Activated T-helper 17 cell treated with anti-CD3 and anti-CD28 coated beads, Interleukin-2, amount 50 U/mL, for 72 hours (primary cell): ENCODE results near the gene OGDHL. TPM values are rescaled to one million over a fixed set of nuclear protein-coding genes. Genes with fewer than 3 reads are reported as not detected.

ENCODE experiments used
- ATAC-seq: fragments of 150-1000 bp; cut with Tn5 transposase; replicated peaks from 2 replicates; pipeline ENCODE4 v1.10.0; 2021; ENCODE audit warnings: mild to moderate bottlenecking, moderate library complexity
- H3K27ac Mint-ChIP-seq: one replicate; pipeline ENCODE4 v1.8.0; 2022; ENCODE audit warnings: mixed read lengths
- H3K27me3 Mint-ChIP-seq: one replicate; pipeline ENCODE4 v1.8.0; 2022; ENCODE audit warnings: mixed read lengths
- H3K36me3 Mint-ChIP-seq: one replicate; pipeline ENCODE4 v1.8.0; 2022; ENCODE audit warnings: low read depth, mild to moderate bottlenecking, mixed read lengths
- H3K4me1 Mint-ChIP-seq: one replicate; pipeline ENCODE4 v1.8.0; 2022; ENCODE audit warnings: mixed read lengths
- H3K4me3 Mint-ChIP-seq: one replicate; pipeline ENCODE4 v1.8.0; 2022; ENCODE audit warnings: mild to moderate bottlenecking, mixed read lengths
- H3K9me3 Mint-ChIP-seq: one replicate; pipeline ENCODE4 v1.8.0; 2022; ENCODE audit warnings: mixed read lengths
- total RNA-seq, 2 donors: library from RNA; stranded (reverse); gene quantifications; one replicate each; pipeline ENCODE4 v1.2.3, GENCODE V29; 2022

OGDHL gene
- total RNA-seq, 2 donors from 2014 or later: 0.21 to 1.6 TPM

DNA sequence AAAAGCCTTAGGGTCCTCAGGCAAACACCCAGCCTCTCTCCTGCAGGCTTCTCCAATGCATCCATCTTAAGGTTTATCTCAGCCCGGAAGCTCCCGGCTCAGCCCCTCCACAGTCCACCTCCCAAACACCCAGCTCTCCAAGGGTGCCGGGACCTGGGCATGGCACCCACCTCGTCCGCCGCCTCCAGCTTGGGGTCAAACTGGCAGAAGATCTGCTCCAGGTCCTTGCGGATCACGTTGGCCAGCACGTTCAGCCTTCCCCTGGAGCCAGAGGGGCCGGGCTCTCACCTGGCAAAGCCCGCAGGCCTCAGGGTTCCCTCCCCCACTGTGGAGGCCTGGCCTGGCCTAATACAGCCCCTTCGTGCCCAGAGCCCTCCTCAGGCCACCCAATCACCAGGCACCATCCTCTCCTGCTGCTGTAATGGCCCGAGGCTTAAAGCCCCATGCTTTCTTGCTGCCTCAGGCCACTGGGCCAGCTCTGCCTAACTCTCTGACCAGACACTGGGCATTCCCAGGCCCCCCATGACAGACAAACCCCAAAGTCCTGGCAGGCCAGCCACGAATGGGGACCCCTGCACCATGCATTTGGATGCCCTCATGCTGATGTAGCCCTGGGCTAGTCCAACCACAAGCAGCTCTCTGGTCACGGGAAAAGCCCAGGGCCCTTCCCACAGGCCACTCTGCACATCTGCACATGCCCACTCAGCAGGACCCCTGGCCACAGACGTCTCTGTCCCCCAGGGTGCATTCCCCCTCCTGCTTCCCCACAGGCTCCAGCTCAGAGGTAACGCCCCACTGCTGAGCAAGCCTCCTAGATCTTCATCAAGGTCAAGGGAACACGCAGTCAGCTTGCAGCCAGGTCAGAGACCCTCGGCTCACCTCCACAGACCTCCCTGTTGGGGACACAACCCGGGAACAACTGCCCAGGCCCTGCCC, 12.3 kb downstream of the OGDHL start:
- H3K36me3 Mint-ChIP-seq: no peaks in the 10 kb centered on the region
- no peak for ATAC-seq
- H3K4me3 Mint-ChIP-seq: no peak overlapping the region
- H3K9me3 Mint-ChIP-seq: no peaks in the 10 kb centered on the region
- no peak overlapping the region for H3K27ac Mint-ChIP-seq
- H3K27me3 Mint-ChIP-seq: peaks cover 7% of the 10 kb centered on the region
- H3K4me1 Mint-ChIP-seq: no peaks in the 10 kb centered on the region

DNA sequence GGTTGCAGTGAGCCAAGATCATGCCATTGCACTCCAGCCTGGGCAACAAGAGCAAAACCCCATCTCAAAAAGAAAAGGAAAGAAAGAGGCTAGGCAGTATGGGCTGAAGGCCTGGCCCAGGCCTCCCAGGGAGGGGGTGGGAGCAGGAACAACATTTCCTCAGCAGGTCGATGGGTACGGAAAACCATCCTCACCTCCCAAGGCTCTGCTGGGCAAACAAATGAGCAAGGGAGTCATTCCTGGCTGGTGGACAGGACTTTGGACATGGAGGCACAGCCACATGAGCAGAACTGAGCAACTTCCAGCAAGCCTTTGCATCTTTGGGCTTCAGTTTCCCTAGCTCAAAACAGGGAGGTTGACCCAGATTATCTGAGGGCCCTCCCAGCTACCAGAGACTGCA, 13.0 kb downstream of the OGDHL start:
- ATAC-seq: no peak
- Mint-ChIP-seq H3K27me3 (peaks cover 7% of the 10 kb centered on the region), H3K27ac (no peak overlapping the region)

DNA sequence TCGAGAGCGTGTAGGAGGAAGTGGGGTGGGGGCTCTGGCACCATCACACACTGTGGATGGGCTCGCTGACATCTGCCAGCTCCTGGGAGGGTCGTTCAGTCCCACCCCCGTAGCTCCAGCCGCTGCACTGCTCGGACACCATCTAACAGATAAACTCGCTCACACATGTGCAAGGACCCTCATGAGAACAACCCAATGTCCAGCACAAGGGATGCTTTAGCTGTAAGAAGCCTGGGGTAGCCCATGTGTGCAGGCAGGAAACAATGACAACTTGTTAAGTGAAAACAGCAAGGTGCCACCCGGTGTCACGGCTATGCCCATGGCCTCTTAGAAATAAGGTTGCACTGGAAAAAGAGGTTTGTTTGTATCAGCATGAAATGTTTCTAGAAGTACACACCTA, 14.1 kb downstream of the OGDHL start:
- no peaks in the 10 kb centered on the region for H3K9me3 Mint-ChIP-seq
- peaks cover 7% of the 10 kb centered on the region for H3K27me3 Mint-ChIP-seq
- ATAC-seq: no peak
- no peak overlapping the region for H3K4me3 Mint-ChIP-seq
- no peaks in the 10 kb centered on the region for H3K4me1 Mint-ChIP-seq
- H3K27ac Mint-ChIP-seq: no peak overlapping the region
- no peaks in the 10 kb centered on the region for H3K36me3 Mint-ChIP-seq

More for the DNA sequence above, 13.0 kb downstream of the OGDHL start:
- Mint-ChIP-seq H3K4me1 (no peaks in the 10 kb centered on the region), H3K9me3 (no peaks in the 10 kb centered on the region), H3K4me3 (no peak overlapping the region), H3K36me3 (no peaks in the 10 kb centered on the region)

DNA sequence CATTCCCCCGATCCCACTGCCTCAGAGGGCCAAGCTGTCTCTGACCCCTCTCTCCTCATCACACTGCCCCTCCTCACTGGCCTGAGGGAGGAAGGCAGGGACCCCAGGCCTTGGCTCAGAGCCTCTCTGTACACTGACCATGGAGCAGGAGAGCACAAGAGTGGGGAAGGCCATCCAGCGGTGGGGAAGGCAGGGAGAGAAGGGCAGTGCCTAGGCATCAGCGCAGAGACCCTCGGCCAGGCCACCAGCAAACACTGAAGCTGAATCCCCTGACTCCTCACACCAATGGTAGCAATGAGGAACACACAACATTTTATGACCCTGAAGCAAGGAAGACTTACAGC, 14.8 kb downstream of the OGDHL start:
- H3K27me3 Mint-ChIP-seq: peaks cover 7% of the 10 kb centered on the region
- no peaks in the 10 kb centered on the region for H3K4me1 Mint-ChIP-seq
- H3K4me3 Mint-ChIP-seq: no peak overlapping the region
- H3K27ac Mint-ChIP-seq: no peak overlapping the region
- H3K36me3 Mint-ChIP-seq: no peaks in the 10 kb centered on the region
- H3K9me3 Mint-ChIP-seq: no peaks in the 10 kb centered on the region
- ATAC-seq: no peak

DNA sequence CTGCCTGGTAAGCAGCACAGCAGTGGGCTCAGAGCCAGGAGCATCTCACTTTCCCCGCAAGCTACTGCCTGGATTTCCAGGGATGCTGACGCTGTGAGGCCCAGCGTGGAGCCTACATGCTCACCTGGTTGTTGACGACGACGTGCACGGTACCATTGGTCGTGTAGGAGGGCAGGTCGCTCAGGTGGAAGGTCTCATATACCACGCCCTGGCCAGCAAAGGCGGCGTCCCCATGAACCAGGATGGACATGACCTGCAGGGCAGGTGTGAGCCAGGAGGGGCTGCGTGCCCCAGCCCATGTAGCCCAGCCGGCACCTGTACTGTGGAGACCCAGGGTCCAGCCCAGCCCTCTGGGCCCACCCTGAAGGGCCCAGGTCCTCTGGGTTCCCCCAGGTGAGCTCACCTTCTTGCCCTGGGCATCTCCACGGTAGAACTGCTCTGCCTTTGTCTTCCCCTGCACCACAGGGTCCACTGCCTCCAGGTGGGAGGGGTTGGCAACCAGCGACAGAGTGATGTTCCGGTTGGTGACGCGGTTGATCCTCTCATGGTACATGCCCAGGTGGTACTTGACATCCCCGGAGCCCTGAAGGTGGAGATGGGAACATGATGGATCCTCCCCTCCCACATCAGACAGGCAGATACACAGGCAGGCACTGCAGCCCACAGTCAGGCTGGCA, 15.4 kb downstream of the OGDHL start:
- H3K4me3 Mint-ChIP-seq: no peak overlapping the region
- H3K4me1 Mint-ChIP-seq: no peaks in the 10 kb centered on the region
- no peak overlapping the region for H3K27ac Mint-ChIP-seq
- no peaks in the 10 kb centered on the region for H3K36me3 Mint-ChIP-seq
- ATAC-seq: no peak
- H3K9me3 Mint-ChIP-seq: no peaks in the 10 kb centered on the region
- peaks cover 7% of the 10 kb centered on the region for H3K27me3 Mint-ChIP-seq

DNA sequence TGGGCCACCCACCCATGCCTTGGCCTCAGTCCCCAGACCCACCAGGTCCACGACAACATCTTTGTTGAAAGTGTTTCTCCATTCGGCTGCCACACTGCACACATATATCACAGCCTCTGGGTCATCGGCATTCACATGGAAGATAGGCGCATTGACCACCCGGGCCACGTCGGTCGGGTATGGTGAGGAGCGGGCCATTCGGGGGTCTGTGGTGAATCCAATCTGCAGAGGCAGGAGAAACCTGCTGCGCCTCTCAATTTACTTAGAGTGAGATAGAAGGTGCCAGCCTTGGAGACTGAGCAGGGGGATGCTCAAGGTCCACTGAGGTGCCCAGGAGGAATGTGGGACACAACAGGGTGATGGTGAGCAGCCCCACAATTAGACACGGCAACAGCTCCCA, 16.4 kb downstream of the OGDHL start:
- H3K27me3 Mint-ChIP-seq: no peaks in the 10 kb centered on the region
- no peak overlapping the region for H3K27ac Mint-ChIP-seq
- H3K9me3 Mint-ChIP-seq: no peaks in the 10 kb centered on the region
- no peak overlapping the region for H3K4me3 Mint-ChIP-seq
- no peaks in the 10 kb centered on the region for H3K36me3 Mint-ChIP-seq
- ATAC-seq: no peak
- no peaks in the 10 kb centered on the region for H3K4me1 Mint-ChIP-seq

DNA sequence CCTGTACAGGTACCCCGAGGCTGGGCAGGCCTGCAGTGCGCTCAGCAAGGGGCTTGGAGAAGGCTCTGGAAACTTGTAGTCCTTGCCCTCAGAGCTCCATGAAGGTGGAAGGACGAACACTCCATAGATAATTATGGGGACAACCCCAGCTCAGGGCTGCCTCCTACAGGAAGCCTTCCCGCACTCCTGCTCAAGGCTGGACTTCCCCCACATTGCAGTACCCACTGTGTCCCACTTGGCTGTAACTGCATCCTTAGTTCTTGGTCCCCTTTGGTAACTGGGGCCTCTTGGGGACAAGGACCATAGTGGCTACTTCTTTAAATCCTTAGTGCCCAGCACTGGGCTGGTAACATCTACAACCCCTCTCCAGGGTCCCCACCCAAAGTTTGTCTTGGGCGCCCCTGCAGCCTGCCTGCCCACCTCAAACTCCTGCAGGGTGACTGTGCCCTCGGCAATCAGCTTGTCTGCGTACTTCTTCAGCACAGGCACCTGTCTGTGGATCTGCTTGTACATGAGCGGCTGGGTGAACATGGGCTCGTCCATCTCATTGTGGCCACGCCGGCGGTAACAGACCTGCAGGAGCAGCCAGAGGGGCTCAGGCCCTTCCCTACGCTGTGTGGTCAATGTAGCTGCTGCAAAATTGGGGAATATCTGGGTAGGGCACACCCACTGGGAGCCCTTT, 17.1 kb downstream of the OGDHL start:
- no peak overlapping the region for H3K4me3 Mint-ChIP-seq
- no peaks in the 10 kb centered on the region for H3K4me1 Mint-ChIP-seq
- H3K36me3 Mint-ChIP-seq: no peaks in the 10 kb centered on the region
- no peaks in the 10 kb centered on the region for H3K9me3 Mint-ChIP-seq
- no peak for ATAC-seq
- H3K27ac Mint-ChIP-seq: no peak overlapping the region
- no peaks in the 10 kb centered on the region for H3K27me3 Mint-ChIP-seq

DNA sequence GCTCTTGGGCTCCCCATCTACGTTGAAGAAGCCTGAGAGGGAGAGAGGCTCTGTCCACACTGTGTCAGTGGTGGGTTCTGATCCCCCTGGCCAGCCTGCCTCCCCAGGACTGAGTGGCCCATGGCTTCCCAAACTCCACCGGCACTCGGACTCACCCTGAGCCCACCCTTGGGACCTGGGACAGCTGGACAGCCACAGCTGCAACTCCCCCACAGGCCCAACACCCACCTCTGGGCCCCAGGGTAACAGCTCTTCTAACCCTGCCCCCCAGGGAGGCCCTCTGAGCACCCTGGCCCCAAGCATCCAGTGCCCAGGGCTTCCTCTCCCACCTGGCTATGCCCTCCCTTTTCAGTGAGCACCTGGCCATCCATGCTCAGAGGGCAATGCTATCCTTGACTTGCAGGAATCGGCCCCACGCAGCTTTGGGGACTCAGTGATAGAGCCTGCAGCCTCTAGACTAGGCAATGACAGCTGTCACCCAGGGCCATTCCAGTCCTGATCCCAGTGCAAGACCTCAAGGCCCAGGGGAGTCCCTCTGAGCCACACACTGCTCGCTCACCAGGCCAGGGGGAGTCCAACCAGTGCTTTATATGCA, 17.9 kb downstream of the OGDHL start:
- no peaks in the 10 kb centered on the region for H3K27me3 Mint-ChIP-seq
- H3K27ac Mint-ChIP-seq: no peak overlapping the region
- ATAC-seq: no peak
- no peaks in the 10 kb centered on the region for H3K4me1 Mint-ChIP-seq
- no peaks in the 10 kb centered on the region for H3K9me3 Mint-ChIP-seq
- H3K4me3 Mint-ChIP-seq: no peak overlapping the region
- no peaks in the 10 kb centered on the region for H3K36me3 Mint-ChIP-seq

DNA sequence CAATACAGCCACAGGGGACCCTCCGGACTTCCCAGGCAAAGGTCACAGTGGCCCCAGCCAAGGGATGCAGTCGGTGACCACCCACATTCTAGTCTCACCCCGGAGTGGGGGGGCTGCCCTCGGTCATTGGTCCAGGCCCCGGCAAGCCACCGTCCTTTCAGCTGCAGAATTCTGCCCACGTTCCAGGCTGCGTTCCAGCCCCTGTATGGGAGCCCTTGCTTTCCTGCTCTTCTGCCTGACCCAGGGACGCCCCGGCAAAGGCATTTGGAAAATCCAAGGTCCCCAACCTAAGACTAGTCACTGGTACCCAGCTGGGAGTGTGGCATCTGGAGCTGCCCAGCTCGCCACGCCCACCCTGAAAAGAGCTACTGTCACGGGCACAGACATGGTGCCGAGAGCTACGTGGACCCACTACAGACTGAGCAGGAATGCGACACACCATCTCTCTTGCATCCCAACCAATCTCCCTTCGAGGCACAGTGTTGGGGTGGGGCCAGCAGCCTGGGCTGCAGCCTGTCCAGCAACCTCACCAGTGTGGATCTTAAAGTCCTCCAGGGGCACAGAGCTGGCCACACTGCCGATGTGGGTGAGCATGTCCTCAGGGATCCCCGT, 18.6 kb downstream of the OGDHL start:
- no peak overlapping the region for H3K27ac Mint-ChIP-seq
- H3K4me1 Mint-ChIP-seq: no peaks in the 10 kb centered on the region
- H3K36me3 Mint-ChIP-seq: no peaks in the 10 kb centered on the region
- H3K9me3 Mint-ChIP-seq: no peaks in the 10 kb centered on the region
- H3K27me3 Mint-ChIP-seq: no peaks in the 10 kb centered on the region
- H3K4me3 Mint-ChIP-seq: no peak overlapping the region
- no peak for ATAC-seq

DNA sequence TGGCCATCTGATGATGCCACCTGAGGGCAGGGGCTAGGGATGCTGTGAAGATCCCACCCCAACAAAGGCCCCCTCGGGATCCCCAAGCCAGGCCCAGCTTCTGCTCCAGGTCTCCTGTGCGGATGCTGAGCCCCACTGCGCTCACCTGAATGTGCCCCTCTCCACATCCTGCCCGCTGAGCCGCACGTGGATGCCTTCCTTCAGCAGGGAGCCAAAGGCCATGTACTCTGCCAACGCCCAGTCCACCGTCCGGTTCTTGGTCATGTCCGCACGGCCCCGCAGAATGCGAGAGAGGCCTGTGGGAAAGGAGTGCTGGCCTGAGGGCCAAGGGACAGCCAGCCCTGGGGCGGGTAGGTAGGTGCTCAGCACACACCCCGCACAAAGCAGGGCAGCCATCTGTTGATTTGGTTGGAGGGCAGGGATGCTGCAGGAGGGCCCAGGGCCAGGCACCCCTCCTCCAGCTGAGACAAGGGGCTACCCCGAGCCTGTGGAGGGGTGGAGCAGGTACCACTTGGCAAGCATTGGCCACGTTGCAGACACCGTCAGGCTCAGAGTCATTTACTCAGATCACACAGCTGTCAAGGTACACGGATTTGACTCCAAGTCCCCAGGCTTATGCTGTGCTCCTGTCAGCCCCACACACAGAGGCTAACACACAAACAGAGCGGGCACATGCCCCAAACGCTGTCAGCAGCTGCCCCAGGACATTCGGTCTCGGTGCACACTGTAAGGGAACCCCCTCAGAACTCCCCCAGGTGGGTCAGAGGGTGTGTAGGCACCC, 19.2 kb downstream of the OGDHL start:
- ATAC-seq: no peak

DNA sequence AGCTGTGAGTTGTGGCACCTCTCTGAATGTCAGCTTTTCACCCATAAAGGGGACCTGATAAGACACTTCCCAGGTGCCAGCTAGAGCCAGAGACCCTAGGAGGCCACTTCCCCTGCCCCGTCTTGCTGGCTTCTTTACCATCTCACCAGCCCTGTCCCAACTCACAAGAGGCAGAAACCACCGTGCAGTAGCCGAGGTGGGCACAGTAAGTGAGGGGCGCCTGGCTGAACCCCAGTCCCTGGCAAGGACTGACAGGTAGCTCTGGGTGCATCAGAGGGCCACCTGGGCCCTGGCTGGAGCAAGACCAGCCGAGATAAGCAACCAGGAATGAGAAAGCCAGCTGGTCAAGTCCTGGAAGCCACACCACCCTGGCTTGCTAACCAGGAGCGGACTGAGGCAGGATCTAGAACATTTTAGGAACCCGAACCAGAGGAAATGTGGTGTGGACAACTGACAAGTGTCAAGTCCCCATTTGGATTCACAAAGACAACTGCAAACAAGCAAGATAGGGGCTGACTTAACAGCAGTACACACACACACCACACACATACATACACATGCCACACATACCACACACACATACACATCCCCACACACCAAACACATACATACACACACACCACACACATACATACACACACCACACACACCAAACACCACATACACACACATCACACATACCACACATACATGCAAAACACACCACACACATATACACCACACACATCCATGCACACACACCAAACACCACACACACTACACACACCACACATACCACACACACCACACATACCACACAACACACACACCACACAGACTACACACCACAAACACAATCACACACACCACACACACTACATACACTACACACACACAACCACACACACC, 20.8 kb downstream of the OGDHL start:
- no peaks in the 10 kb centered on the region for H3K9me3 Mint-ChIP-seq
- no peak overlapping the region for H3K4me3 Mint-ChIP-seq
- ATAC-seq: no peak
- H3K27me3 Mint-ChIP-seq: no peaks in the 10 kb centered on the region
- no peak overlapping the region for H3K27ac Mint-ChIP-seq
- no peaks in the 10 kb centered on the region for H3K4me1 Mint-ChIP-seq
- H3K36me3 Mint-ChIP-seq: no peaks in the 10 kb centered on the region

More for the DNA sequence above, 19.2 kb downstream of the OGDHL start:
- no peaks in the 10 kb centered on the region for H3K4me1 Mint-ChIP-seq
- H3K9me3 Mint-ChIP-seq: no peaks in the 10 kb centered on the region
- H3K36me3 Mint-ChIP-seq: no peaks in the 10 kb centered on the region
- no peak overlapping the region for H3K4me3 Mint-ChIP-seq
- no peaks in the 10 kb centered on the region for H3K27me3 Mint-ChIP-seq
- H3K27ac Mint-ChIP-seq: no peak overlapping the region

DNA sequence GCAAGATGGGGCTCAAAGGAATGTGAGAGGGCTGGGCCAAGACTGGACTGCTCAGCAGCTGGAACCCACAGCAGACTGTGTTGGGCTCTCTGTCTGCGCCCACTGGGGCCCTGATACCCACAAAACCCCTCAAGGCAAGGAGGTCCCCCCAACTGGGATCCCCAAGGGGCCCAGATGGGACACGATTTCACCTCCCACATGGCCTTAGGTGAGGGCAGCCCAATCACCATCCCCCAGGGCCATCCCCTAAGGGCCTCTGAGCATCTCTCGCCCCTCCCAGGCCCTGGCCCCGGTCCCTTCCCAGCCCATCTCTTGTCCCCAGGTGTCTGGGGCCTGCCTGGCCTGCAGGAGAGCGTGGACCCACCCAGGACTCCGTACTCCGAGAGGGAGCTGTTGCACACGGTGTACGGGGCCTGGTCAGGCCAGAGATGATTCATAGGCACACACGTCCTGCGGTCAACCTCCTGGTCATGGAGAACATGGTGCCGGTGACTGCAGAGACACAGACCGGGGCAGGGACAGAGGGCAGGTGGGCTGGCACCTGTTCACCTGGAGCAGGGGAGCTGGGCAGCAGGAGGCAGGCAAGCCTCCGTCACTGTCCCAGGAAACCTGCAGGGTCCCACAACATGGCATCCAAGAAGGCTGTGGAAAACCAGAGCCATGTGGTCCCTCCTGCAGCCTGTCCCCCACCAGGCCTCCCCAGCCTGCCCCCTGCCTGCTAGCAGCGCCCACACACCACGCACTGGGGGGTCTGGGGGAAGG, 21.6 kb downstream of the OGDHL start:
- H3K9me3 Mint-ChIP-seq: no peaks in the 10 kb centered on the region
- no peaks in the 10 kb centered on the region for H3K27me3 Mint-ChIP-seq
- ATAC-seq: no peak
- H3K27ac Mint-ChIP-seq: no peak overlapping the region
- no peaks in the 10 kb centered on the region for H3K36me3 Mint-ChIP-seq
- no peaks in the 10 kb centered on the region for H3K4me1 Mint-ChIP-seq
- no peak overlapping the region for H3K4me3 Mint-ChIP-seq
